Skeletal muscle satellite cell (primary cell): ENCODE data around the gene CYB5RL. TPM values are rescaled to one million over a fixed set of nuclear protein-coding genes. Genes with fewer than 3 reads are reported as not detected.

Source experiments
- H3K27me3 ChIP-seq: 2 replicates; pipeline ENCODE4 v1.7.0; 2013; ENCODE audit warnings: low read length; ENCODE audit not compliant: control insufficient read depth, insufficient read depth
- H3K36me3 ChIP-seq: 2 replicates; pipeline ENCODE4 v1.7.0; 2013; ENCODE audit warnings: mild to moderate bottlenecking, control low read depth, low read length; ENCODE audit not compliant: insufficient read depth
- H3K4me1 ChIP-seq: 2 replicates; pipeline ENCODE4 v1.7.0; 2013; ENCODE audit warnings: low read length; ENCODE audit not compliant: control insufficient read depth, insufficient read depth
- H3K4me2 ChIP-seq: 2 replicates; pipeline ENCODE4 v1.7.0; 2013; ENCODE audit warnings: mild to moderate bottlenecking, low read length
- H3K4me3 ChIP-seq: 2 replicates; pipeline ENCODE4 v1.7.0; 2013; ENCODE audit warnings: low read length
- H3K9ac ChIP-seq: 2 replicates; pipeline ENCODE4 v1.7.0; 2013; ENCODE audit warnings: mild to moderate bottlenecking, low read depth, low read length, moderate library complexity
- H3K9me3 ChIP-seq: replicated peaks from 2 replicates; pipeline ENCODE4 v1.7.0; 2013; ENCODE audit warnings: mild to moderate bottlenecking, control low read depth, low read length
- total RNA-seq: library from RNA; depleted of rRNA; stranded (reverse); fragments of >200 nt; gene quantifications from 2 replicates; pipeline ENCODE4 v1.2.3, GENCODE V29; 2012; rRNA removed

The CYB5RL gene
- total RNA-seq: 7.2 and 8.1 TPM in 2 replicates

DNA sequence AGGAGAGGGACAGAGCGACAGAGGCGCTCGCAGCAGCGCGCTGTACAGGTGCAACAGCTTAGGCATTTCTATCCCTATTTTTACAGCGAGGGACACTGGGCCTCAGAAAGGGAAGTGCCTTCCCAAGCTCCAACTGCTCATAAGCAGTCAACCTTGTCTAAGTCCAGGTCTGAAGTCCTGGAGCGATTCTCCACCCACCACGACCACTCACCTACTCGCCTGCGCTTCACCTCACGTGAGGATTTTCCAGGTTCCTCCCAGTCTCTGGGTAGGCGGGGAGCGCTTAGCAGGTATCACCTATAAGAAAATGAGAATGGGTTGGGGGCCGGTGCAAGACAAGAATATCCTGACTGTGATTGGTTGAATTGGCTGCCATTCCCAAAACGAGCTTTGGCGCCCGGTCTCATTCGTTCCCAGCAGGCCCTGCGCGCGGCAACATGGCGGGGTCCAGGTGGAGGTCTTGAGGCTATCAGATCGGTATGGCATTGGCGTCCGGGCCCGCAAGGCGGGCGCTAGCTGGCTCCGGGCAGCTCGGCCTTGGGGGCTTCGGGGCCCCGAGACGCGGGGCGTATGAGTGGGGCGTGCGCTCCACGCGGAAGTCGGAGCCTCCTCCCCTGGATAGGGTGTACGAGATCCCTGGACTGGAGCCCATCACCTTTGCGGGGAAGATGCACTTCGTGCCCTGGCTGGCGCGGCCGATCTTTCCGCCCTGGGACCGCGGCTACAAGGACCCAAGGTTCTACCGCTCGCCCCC, at the start of gene CYB5RL, which contains the start of gene MRPL37:
Gene CYB5RL (minus strand): TSS at position 266 of the 754 bp plus-strand sequence. CDS start 4,414 bp downstream, outside the sequence.
Gene MRPL37 (plus strand): TSS at position 403 of the 754 bp plus-strand sequence. CDS start 77 bp downstream, at position 480.
- H3K9ac ChIP-seq: peak within 1 kb of the TSS; percentile 88
- H3K9me3 ChIP-seq: no peaks in the 10 kb centered on the region
- peaks cover 21% of the 10 kb centered on the region for H3K4me1 ChIP-seq
- H3K4me3 ChIP-seq: peak within 1 kb of the TSS; percentile 82
- H3K4me2 ChIP-seq: peak within 1 kb of the TSS; percentile 89
- H3K36me3 ChIP-seq: peaks cover 9% of the 10 kb centered on the region
- H3K27me3 ChIP-seq: no peaks in the 10 kb centered on the region

GRCh38 chr1:54248966-54249365, 49.1 kb upstream of the CYB5RL start:
- Histone ChIP-seq H3K4me2 (no peak overlapping the region), H3K4me1 (peaks cover 47% of the 10 kb centered on the region), H3K9ac (peak overlapping the region; percentile 37), H3K27me3 (no peaks in the 10 kb centered on the region), H3K9me3 (no peaks in the 10 kb centered on the region), H3K36me3 (peaks cover 5% of the 10 kb centered on the region), H3K4me3 (no peak overlapping the region)

- Histone ChIP-seq H3K9ac (no peak overlapping the region), H3K27me3 (no peaks in the 10 kb centered on the region), H3K4me3 (no peak overlapping the region), H3K36me3 (peaks cover 5% of the 10 kb centered on the region), H3K4me1 (peaks cover 38% of the 10 kb centered on the region), H3K4me2 (no peak overlapping the region), H3K9me3 (no peaks in the 10 kb centered on the region)
These were observed 48.2 kb upstream of the CYB5RL start for GRCh38 chr1:54247863-54248515.

GRCh38 chr1:54246116-54246721, 46.4 kb upstream of the CYB5RL start:
- H3K27me3 ChIP-seq: no peaks in the 10 kb centered on the region
- H3K36me3 ChIP-seq: peaks cover 8% of the 10 kb centered on the region
- no peaks in the 10 kb centered on the region for H3K9me3 ChIP-seq
- no peak overlapping the region for H3K9ac ChIP-seq
- H3K4me3 ChIP-seq: no peak overlapping the region
- H3K4me2 ChIP-seq: no peak overlapping the region
- peaks cover 29% of the 10 kb centered on the region for H3K4me1 ChIP-seq

GRCh38 chr1:54245501-54245900, 45.7 kb upstream of the CYB5RL start:
- Histone ChIP-seq H3K4me3 (no peak overlapping the region), H3K9ac (no peak overlapping the region), H3K4me2 (no peak overlapping the region), H3K4me1 (peaks cover 27% of the 10 kb centered on the region), H3K27me3 (no peaks in the 10 kb centered on the region), H3K36me3 (peaks cover 8% of the 10 kb centered on the region), H3K9me3 (no peaks in the 10 kb centered on the region)

DNA sequence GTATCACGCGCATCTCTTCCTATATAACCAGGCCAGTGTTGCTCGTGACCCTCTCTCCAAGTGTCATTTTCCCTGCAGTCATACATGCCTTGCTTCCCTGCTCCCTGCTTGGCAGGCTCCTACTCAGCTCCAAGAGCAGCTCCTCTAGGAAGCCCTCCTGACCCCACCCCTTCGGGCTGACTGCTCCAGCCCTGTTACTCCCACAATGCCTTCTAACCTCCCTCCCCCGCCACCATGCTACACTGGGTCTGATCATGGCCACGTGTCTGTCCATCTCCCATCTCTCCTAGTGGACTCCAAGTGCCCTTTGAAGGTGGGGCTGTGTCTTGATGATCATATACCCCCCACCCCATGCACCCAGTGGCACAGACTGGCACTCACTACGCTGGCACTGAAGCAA, 44.8 kb upstream of the CYB5RL start:
- Histone ChIP-seq H3K4me1 (peaks cover 18% of the 10 kb centered on the region), H3K36me3 (peaks cover 8% of the 10 kb centered on the region), H3K27me3 (no peaks in the 10 kb centered on the region), H3K4me2 (no peak overlapping the region), H3K4me3 (no peak overlapping the region), H3K9me3 (no peaks in the 10 kb centered on the region), H3K9ac (no peak overlapping the region)

DNA sequence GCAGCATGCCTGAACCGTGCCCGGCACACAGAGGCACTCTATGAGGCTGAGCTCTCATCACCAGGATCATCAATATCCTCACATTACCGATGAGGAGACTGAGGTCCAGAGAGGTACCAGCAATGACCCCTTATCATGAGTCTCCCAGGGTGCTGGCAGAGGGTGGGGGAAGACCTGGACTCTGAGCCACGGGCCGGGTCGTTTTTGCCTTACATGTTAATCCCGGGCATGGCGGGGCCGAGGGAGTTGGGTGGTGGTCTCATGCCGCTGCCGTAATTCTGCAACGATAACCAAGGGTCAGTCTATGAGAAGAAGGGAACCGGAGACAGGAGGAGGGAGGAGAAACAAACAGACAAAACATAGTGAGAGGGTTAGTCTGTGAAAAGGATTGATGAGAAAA, 43.2 kb upstream of the CYB5RL start:
- Histone ChIP-seq H3K9me3 (no peaks in the 10 kb centered on the region), H3K36me3 (peaks cover 8% of the 10 kb centered on the region), H3K4me3 (no peak overlapping the region), H3K4me2 (no peak overlapping the region), H3K27me3 (no peaks in the 10 kb centered on the region), H3K9ac (no peak overlapping the region), H3K4me1 (peaks cover 7% of the 10 kb centered on the region)

DNA sequence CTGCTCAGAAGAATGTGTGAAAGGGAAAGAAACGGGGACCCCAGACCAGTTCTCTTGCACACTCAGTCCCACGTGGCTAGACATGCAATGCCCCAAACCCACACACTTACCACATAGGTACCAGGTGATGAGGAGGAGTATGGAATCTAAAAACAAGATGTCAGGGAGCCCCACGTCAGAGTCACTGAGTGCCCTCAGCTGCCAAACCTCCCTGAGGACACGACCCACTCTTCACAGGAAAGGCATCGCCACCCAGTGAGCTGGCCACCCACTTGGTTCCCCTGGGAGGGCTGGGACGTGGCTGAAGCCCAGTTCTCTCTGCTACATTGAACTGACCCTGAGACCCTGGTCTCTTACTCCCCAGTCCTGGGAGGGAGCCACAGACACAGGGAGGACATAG, 41.5 kb upstream of the CYB5RL start:
- Histone ChIP-seq H3K27me3 (no peaks in the 10 kb centered on the region), H3K4me2 (no peak overlapping the region), H3K36me3 (peaks cover 18% of the 10 kb centered on the region), H3K4me3 (no peak overlapping the region), H3K4me1 (peaks cover 7% of the 10 kb centered on the region), H3K9ac (no peak overlapping the region), H3K9me3 (no peaks in the 10 kb centered on the region)

DNA sequence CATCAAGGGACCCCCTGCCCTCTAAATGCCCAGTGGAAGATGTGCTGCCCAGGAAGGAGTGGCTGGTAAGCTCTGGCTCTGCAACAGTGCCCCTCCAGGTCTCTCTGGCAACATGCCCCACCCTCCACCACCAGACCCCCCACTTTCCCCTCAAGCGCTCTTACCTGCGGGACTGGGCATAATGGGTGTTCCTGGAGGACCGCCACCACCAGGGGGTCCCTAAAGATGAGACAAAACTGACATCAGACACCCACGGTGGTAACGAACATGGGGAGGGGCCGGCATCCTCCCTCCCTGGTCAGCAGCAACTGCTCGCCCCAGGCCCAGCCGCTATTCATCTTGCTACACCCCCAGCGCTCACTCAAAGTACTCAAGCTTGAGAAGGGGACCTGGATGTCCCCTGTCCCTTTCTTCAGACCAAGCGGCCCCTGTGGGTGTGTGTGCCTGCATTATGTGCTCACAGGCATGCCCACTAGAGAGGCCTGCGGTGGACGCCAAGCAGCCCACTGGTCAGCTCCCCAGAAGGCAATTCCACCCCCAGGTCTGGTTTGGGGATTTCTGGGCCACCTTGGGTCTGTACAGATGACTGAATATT, 41.0 kb upstream of the CYB5RL start:
- Histone ChIP-seq H3K36me3 (peaks cover 16% of the 10 kb centered on the region), H3K9ac (no peak overlapping the region), H3K9me3 (no peaks in the 10 kb centered on the region), H3K4me1 (peaks cover 7% of the 10 kb centered on the region), H3K4me2 (no peak overlapping the region), H3K4me3 (no peak overlapping the region), H3K27me3 (no peaks in the 10 kb centered on the region)

DNA sequence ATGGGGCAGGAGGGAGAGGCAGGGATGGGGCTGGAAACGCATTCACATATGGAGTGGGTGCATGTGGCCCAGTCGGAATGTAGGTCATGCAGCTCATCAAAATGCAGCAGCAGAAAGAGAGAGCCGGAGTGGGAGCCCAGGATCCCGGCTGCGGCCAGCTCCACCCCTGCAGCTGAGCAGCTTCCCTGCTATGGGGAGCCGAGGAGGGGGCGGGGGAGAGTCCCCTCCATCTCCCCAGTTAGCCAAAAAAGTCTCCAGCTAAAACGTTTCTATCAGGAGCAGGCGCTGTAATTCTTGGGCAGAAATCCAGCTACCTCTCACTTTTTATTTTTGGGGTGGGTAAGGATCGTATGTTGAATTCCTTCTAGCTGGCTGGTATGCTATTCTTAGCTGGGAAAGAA, 39.8 kb upstream of the CYB5RL start:
- no peak overlapping the region for H3K4me3 ChIP-seq
- peaks cover 16% of the 10 kb centered on the region for H3K36me3 ChIP-seq
- no peaks in the 10 kb centered on the region for H3K4me1 ChIP-seq
- H3K27me3 ChIP-seq: no peaks in the 10 kb centered on the region
- H3K4me2 ChIP-seq: no peak overlapping the region
- no peaks in the 10 kb centered on the region for H3K9me3 ChIP-seq
- H3K9ac ChIP-seq: no peak overlapping the region

GRCh38 chr1:54239035-54239383, 39.2 kb upstream of the CYB5RL start:
- no peaks in the 10 kb centered on the region for H3K4me1 ChIP-seq
- peaks cover 16% of the 10 kb centered on the region for H3K36me3 ChIP-seq
- H3K9ac ChIP-seq: no peak overlapping the region
- no peak overlapping the region for H3K4me2 ChIP-seq
- no peaks in the 10 kb centered on the region for H3K9me3 ChIP-seq
- H3K27me3 ChIP-seq: no peaks in the 10 kb centered on the region
- H3K4me3 ChIP-seq: no peak overlapping the region
